ENCODE measurements around the gene OR4D9. TPM values are rescaled to one million over a fixed set of nuclear protein-coding genes. Genes with fewer than 3 reads are reported as not detected.

Gene OR4D9
- total RNA-seq, 1 experiment from 2014 or later = not detected

DNA sequence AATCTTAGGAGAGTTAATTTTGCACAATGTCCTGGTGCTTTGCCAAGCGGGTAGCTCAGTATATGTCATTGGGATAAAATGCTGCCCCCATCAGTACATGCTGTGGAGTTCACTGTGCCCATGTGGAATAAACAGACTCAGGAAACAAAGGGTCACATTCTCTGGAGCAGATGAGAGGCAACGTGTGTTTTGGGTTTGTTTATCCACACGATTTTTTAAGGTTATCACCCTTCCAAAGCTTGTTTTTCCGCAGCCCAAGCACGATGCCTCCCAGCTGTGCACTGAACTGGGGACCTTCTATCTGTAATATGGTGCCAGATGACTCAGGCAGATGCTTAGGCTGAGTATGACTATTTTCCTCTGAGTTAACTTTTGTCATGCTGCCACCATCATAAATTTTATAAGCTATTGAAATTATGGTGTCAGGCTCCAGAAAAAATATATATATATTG is 48.1 kb upstream of the OR4D9 start:
- no peaks in the 10 kb centered on the region for H3K27me3 Mint-ChIP-seq (ENCODE audit: low read depth)
- Histone ChIP-seq H2BK5ac (ENCODE audit: insufficient read length, low read length) (no peak overlapping the region), H2BK20ac (ENCODE audit: low read depth, low read length, poor library complexity, severe bottlenecking) (no peak overlapping the region), H3K23ac (ENCODE audit: insufficient read length, low read depth, low read length) (no peak overlapping the region), H3K79me2 (ENCODE audit: insufficient read depth, low read length) (no peaks in the 10 kb centered on the region), H3K23me2 (ENCODE audit: insufficient read length, low read depth, low read length, poor library complexity, severe bottlenecking) (no peaks in the 10 kb centered on the region), H3K14ac (ENCODE audit: insufficient read depth, low read length) (no peak overlapping the region), H3K9ac (ENCODE audit: extremely low read depth, insufficient read length, low read length) (no peak overlapping the region), H2AFZ (ENCODE audit: low read length) (no peak overlapping the region), H3K79me1 (ENCODE audit: insufficient read depth, low read depth, low read length, poor library complexity, severe bottlenecking) (no peaks in the 10 kb centered on the region), H4K91ac (ENCODE audit: insufficient read length, low read depth, low read length) (no peak overlapping the region), H3T11ph (ENCODE audit: low read length) (no peak overlapping the region), H2BK15ac (ENCODE audit: low read depth, low read length) (no peak overlapping the region), H3K4me1 (ENCODE audit: insufficient read depth, low read length) (no peaks in the 10 kb centered on the region), H2AK5ac (ENCODE audit: insufficient read length, low read length) (no peak overlapping the region), H4K5ac (ENCODE audit: insufficient read length, low read depth, low read length) (no peak overlapping the region), H3K27ac (ENCODE audit: insufficient read length, low read depth, low read length) (no peak overlapping the region), H3K18ac (ENCODE audit: insufficient read length, low read depth, low read length) (no peak overlapping the region), H4K20me1 (ENCODE audit: control insufficient read depth, insufficient read depth, insufficient read length) (no peaks in the 10 kb centered on the region), H2BK12ac (ENCODE audit: insufficient read length, low read depth, low read length) (no peak overlapping the region), H4K8ac (replicated peaks; ENCODE audit: insufficient read length, low read depth, low read length) (no peak overlapping the region), H3K9me3 (ENCODE audit: control insufficient read depth, low read depth, low read length) (no peaks in the 10 kb centered on the region), H2BK120ac (ENCODE audit: low read depth, low read length, poor library complexity, severe bottlenecking) (no peak overlapping the region), H3K27me3 (ENCODE audit: insufficient read depth, low read length) (no peaks in the 10 kb centered on the region), H3K56ac (ENCODE audit: insufficient read length, low read depth, low read length) (no peak overlapping the region), H3K4me2 (ENCODE audit: insufficient read depth, insufficient read length, low read length) (no peak overlapping the region), H3K4ac (ENCODE audit: low read depth, low read length) (no peak overlapping the region)
- no peak for DNase-seq
- 0 out of 5 replicates have a peak, but pooled peaks cover 0 to 4% of the 10 kb centered on the region in 2 experiments for H3K9me3 Mint-ChIP-seq
- peaks cover 0 to 4% of the 10 kb centered on the region in 2 experiments; a peak in 1 of 4 replicates for H3K4me1 Mint-ChIP-seq
- H3K4me3 Mint-ChIP-seq = no peak overlapping the region
- WGBS (ENCODE audit: extremely low coverage, insufficient read length, low lambda C conversion rate) = no CpG with 5 or more reads among the region's 5 CpGs
- H3K36me3 Mint-ChIP-seq (ENCODE audit: insufficient read depth in 1 of 3, low read depth in 3 of 3) = no peaks in the 10 kb centered on the region
- H3K27ac Mint-ChIP-seq = peak overlapping the region in 1 of 3 experiments; percentile 45; a peak in 1 of 7 replicates
- TF ChIP-seq CTCF (conservative IDR thresholded peaks at IDR 0.05) = peak; percentile 36; the same call in 2 of the 3 replicates

Measured in H9 (cell line).